Neural cell (in vitro differentiated cells): ENCODE results near the gene PRDM2. TPM values are rescaled to one million over a fixed set of nuclear protein-coding genes. Genes with fewer than 3 reads are reported as not detected.

Source experiments
- H2AFZ ChIP-seq: fragments of 200-600, 300-800 bp; sonication (generic), shearing (Covaris generic); 2 replicates; pipeline ENCODE4 v1.6.0; 2014; ENCODE audit warnings: low read depth, mild to moderate bottlenecking, antibody characterized with exemption, low read length, moderate library complexity
- H3F3A ChIP-seq: fragments of 200-600 bp; shearing (Covaris generic); 2 replicates; pipeline ENCODE4 v1.6.1; 2016; ENCODE audit warnings: mild to moderate bottlenecking, moderate library complexity, mixed read lengths, antibody characterized with exemption, low read length; ENCODE audit not compliant: insufficient read depth, poor library complexity, severe bottlenecking
- H3K27ac ChIP-seq: fragments of 200-600, 300-800 bp; sonication (generic), shearing (Covaris generic); 2 replicates; pipeline ENCODE4 v1.5.1; 2014; ENCODE audit warnings: mild to moderate bottlenecking, low read length, moderate library complexity
- H3K27me3 ChIP-seq: fragments of 300-800, 200-600 bp; sonication (generic), shearing (Covaris generic); 2 replicates; pipeline ENCODE4 v1.6.0; 2014; ENCODE audit warnings: mild to moderate bottlenecking, low read depth, low read length, moderate library complexity; ENCODE audit not compliant: insufficient read depth
- H3K36me3 ChIP-seq: fragments of 300-800, 200-600 bp; sonication (generic), shearing (Covaris generic); 2 replicates; pipeline ENCODE4 v1.5.1; 2014; ENCODE audit warnings: mild to moderate bottlenecking, antibody characterized with exemption, low read length, moderate library complexity; ENCODE audit not compliant: insufficient read depth
- H3K4me2 ChIP-seq: fragments of 300-800, 200-600 bp; sonication (generic), shearing (Covaris generic); 2 replicates; pipeline ENCODE4 v1.6.0; 2014; ENCODE audit warnings: mild to moderate bottlenecking, low read length
- H3K4me3 ChIP-seq: fragments of 300-800, 200-600 bp; sonication (generic), shearing (Covaris generic); 2 replicates; pipeline ENCODE4 v1.5.1; 2014; ENCODE audit warnings: mild to moderate bottlenecking, low read length, moderate library complexity
- H3K79me2 ChIP-seq: fragments of 200-600 bp; shearing (Covaris generic); replicated peaks from 2 replicates; pipeline ENCODE4 v1.6.0; 2014; ENCODE audit warnings: mild to moderate bottlenecking, low read length, moderate library complexity; ENCODE audit not compliant: insufficient read depth
- H3K9ac ChIP-seq: fragments of 300-800, 200-600 bp; sonication (generic), shearing (Covaris generic); 2 replicates; pipeline ENCODE4 v1.6.1; 2016; ENCODE audit warnings: mild to moderate bottlenecking, low read length, mixed read lengths
- H3K9me2 ChIP-seq: fragments of 200-600 bp; shearing (Covaris generic); 2 replicates; pipeline ENCODE4 v1.6.1; 2016; ENCODE audit warnings: mild to moderate bottlenecking, low read length, mixed read lengths; ENCODE audit not compliant: insufficient read depth
- H3K9me3 ChIP-seq: fragments of 200-600, 300-800 bp; sonication (generic), shearing (Covaris generic); 2 replicates; pipeline ENCODE4 v1.6.1; 2016; ENCODE audit warnings: mild to moderate bottlenecking, mixed run types, low read length, moderate library complexity, mixed read lengths
- H4K20me1 ChIP-seq: fragments of 200-600 bp; shearing (Covaris generic); 2 replicates; pipeline ENCODE4 v1.6.1; 2016; ENCODE audit warnings: mild to moderate bottlenecking, mixed run types; ENCODE audit not compliant: insufficient read depth
- CTCF ChIP-seq: fragments of 450-650 bp; IDR thresholded peaks from 2 replicates; pipeline ENCODE4 v1.5.1; 2014; ENCODE audit warnings: antibody characterized with exemption, mild to moderate bottlenecking, moderate library complexity; ENCODE audit not compliant: poor library complexity, severe bottlenecking
- EP300 ChIP-seq: fragments of 450-650 bp; conservative IDR thresholded peaks from 2 replicates; pipeline ENCODE4 v1.6.1; 2014; ENCODE audit warnings: antibody characterized with exemption, mild to moderate bottlenecking, moderate library complexity; ENCODE audit not compliant: poor library complexity, severe bottlenecking
- EZH2 ChIP-seq: fragments of 200-600, 300-800 bp; shearing (Covaris generic), sonication (generic); IDR thresholded peaks from 2 replicates; pipeline ENCODE4 v1.6.1; 2014; ENCODE audit warnings: antibody characterized with exemption, low read length, borderline replicate concordance, mild to moderate bottlenecking; ENCODE audit not compliant: insufficient read depth, poor library complexity, severe bottlenecking
- MXI1 ChIP-seq: fragments of 450-650 bp; conservative IDR thresholded peaks from 2 replicates; pipeline ENCODE4 v1.6.1; 2014; ENCODE audit warnings: antibody characterized with exemption, mild to moderate bottlenecking; ENCODE audit not compliant: poor library complexity, severe bottlenecking
- POLR2AphosphoS5 ChIP-seq: IDR thresholded peaks from 2 replicates; pipeline ENCODE4 v1.6.1; 2012
- RAD21 ChIP-seq: fragments of 450-650 bp; conservative IDR thresholded peaks from 2 replicates; pipeline ENCODE4 v1.6.1; 2014; ENCODE audit warnings: antibody characterized with exemption, mild to moderate bottlenecking, moderate library complexity
- SMC3 ChIP-seq: fragments of 450-650 bp; conservative IDR thresholded peaks from 2 replicates; pipeline ENCODE4 v1.6.1; 2014; ENCODE audit warnings: antibody characterized with exemption, mild to moderate bottlenecking, moderate library complexity; ENCODE audit not compliant: poor library complexity
- TAF1 ChIP-seq: IDR thresholded peaks from 2 replicates; pipeline ENCODE4 v1.6.1; 2012; ENCODE audit warnings: low read depth
- polyA plus RNA-seq: library from polyadenylated mRNA; depleted of rRNA; stranded (reverse); fragments of >200 nt; gene quantifications from 2 replicates; pipeline ENCODE4 v1.2.3, GENCODE V29; 2014
- TF ChIP-seq, protein P1 (sequence below): IDR thresholded peaks from 2 replicates; pipeline ENCODE4 v1.6.1; 2012; ENCODE audit warnings: borderline replicate concordance

Gene PRDM2
- polyA plus RNA-seq, 1 donor from 2014 or later = 10.7 TPM

DNA sequence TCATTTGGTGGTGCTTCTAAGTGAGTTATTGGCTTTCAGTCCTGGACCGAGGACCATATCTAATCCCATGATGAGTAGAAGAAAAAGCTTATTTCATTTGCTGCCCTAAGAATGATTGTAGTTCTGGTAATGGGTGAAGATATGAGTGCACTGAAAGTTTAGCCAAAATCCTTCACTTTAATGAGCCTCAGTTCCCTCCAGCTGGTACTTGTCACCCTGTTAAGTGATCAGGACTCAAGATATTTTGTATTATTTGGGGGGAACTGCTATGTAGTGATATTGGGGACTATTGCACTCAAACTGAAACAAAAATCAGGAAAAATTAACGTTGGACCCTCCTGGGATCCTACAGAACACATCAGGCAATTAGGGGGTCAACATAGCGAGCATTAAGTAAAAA lies 165.9 kb downstream of the PRDM2 start:
- Histone ChIP-seq H3K9ac (no peak overlapping the region), H3F3A (no peaks in the 10 kb centered on the region), H2AFZ (no peak overlapping the region), H3K27me3 (no peaks in the 10 kb centered on the region), H4K20me1 (no peaks in the 10 kb centered on the region), H3K9me2 (no peaks in the 10 kb centered on the region), H3K4me3 (no peak overlapping the region), H3K4me2 (no peak overlapping the region), H3K79me2 (no peaks in the 10 kb centered on the region), H3K9me3 (no peaks in the 10 kb centered on the region), H3K27ac (no peak overlapping the region), H3K36me3 (no peaks in the 10 kb centered on the region)
- no peak for TF ChIP-seq EZH2
- no peak for TF ChIP-seq MXI1
- TF ChIP-seq EP300 = no peak
- TF ChIP-seq, protein P1, sequence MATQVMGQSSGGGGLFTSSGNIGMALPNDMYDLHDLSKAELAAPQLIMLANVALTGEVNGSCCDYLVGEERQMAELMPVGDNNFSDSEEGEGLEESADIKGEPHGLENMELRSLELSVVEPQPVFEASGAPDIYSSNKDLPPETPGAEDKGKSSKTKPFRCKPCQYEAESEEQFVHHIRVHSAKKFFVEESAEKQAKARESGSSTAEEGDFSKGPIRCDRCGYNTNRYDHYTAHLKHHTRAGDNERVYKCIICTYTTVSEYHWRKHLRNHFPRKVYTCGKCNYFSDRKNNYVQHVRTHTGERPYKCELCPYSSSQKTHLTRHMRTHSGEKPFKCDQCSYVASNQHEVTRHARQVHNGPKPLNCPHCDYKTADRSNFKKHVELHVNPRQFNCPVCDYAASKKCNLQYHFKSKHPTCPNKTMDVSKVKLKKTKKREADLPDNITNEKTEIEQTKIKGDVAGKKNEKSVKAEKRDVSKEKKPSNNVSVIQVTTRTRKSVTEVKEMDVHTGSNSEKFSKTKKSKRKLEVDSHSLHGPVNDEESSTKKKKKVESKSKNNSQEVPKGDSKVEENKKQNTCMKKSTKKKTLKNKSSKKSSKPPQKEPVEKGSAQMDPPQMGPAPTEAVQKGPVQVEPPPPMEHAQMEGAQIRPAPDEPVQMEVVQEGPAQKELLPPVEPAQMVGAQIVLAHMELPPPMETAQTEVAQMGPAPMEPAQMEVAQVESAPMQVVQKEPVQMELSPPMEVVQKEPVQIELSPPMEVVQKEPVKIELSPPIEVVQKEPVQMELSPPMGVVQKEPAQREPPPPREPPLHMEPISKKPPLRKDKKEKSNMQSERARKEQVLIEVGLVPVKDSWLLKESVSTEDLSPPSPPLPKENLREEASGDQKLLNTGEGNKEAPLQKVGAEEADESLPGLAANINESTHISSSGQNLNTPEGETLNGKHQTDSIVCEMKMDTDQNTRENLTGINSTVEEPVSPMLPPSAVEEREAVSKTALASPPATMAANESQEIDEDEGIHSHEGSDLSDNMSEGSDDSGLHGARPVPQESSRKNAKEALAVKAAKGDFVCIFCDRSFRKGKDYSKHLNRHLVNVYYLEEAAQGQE = no peak
- no peak for TF ChIP-seq RAD21

DNA sequence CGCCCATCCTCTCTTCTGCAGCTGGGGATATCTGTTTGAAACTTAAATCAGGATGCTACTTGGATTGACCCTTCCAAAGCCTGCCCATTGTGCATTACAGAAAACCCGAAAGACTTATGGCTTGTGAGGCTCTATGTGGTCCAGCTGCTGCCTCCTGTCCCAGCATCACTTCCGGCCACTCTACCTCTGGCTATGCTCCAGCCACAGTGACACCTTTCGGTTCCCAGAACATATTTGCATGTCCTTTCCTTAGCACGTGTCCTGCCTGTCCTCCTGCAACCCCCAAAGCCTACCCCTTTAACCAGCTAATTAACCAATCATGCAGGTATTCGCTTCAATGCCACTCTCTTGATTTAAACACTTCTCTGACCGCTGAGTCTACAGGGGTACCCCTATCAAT lies 167.6 kb downstream of the PRDM2 start:
- TF ChIP-seq RAD21 = no peak
- TF ChIP-seq EZH2 = no peak
- no peak for TF ChIP-seq MXI1
- TF ChIP-seq POLR2AphosphoS5 = no peak
- no peak for TF ChIP-seq EP300
- TF ChIP-seq SMC3 = no peak
- no peak for TF ChIP-seq TAF1
- TF ChIP-seq CTCF = no peak
- TF ChIP-seq, protein P1 = no peak
- no peaks in the 10 kb centered on the region for H3K36me3 ChIP-seq
- H3K9me2 ChIP-seq = no peaks in the 10 kb centered on the region
- H3K4me2 ChIP-seq = no peak overlapping the region
- H3K9ac ChIP-seq = no peak overlapping the region
- H3K27me3 ChIP-seq = no peaks in the 10 kb centered on the region
- no peak overlapping the region for H3K4me3 ChIP-seq
- H3K9me3 ChIP-seq = no peaks in the 10 kb centered on the region
- H2AFZ ChIP-seq = no peak overlapping the region
- no peaks in the 10 kb centered on the region for H4K20me1 ChIP-seq
- peaks cover 5% of the 10 kb centered on the region for H3F3A ChIP-seq
- no peaks in the 10 kb centered on the region for H3K79me2 ChIP-seq
- no peak overlapping the region for H3K27ac ChIP-seq
